Measurements from ENCODE around the gene SEC14L2.

Gene SEC14L2

DNA sequence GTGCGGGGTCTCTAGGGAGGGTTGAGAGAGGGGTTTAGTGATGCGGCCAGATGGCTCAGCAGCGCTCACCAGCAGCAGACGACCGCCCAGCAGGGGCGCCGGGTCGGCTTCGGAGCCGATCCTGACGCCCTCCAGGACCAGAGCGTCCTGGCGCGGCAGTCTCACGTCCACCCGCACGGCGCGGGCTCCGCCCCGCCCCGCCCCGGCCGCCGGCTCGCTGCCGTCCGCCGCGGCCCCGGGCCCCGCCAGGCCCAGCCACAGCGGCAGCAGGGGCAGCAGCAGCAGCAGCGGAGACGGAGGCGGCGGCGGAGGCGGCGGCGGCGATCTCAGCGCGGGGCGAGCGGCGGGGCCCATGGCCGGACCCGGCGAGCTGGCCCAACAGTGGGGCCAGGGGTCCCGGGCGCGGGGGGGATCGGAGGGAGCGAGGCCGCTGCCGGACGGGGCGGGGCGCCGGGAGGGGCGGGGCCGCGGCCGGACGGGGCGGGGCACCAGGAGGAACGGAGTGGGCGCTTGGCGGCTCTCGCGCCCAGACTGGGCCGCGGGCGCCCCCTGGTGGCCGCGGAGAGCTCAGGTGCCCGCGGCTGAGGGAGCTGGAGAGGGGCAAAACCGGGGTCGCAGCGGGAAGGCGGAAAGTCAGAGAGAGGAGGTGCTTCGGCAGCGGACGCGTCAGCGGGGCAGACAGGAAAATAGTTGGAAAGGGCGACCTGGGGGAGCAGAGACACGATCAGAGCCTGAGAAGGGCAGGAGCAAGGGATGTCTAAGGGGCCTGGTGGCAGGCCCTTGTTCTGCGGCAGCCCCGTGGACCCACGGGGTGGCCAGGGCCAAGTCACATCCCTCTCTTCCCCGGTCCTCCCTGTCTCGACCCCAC, 9.6 kb upstream of the SEC14L2 start, which contains the start of gene RNF215 (continued):
- TF ChIP-seq ZNF658 (tag by site-specific recombination; IDR thresholded peaks at IDR 0.05) (no peak), ZNF600 (tag by site-specific recombination; IDR thresholded peaks at IDR 0.05) (peak; percentile 45; the same call in 1 of the 2 replicates), ZNF777 (tag by site-specific recombination; IDR thresholded peaks at IDR 0.05; ENCODE audit: borderline replicate concordance) (no peak), ZSCAN23 (tag by site-specific recombination; IDR thresholded peaks at IDR 0.05) (no peak), HOXA7 (CRISPR knock-in tag; IDR thresholded peaks at IDR 0.05; ENCODE audit: borderline replicate concordance) (no peak), YY1 (tag by site-specific recombination; IDR thresholded peaks at IDR 0.05) (no peak; the same call in 1 of the 2 replicates), ZNF510 (tag by site-specific recombination; IDR thresholded peaks at IDR 0.05; ENCODE audit: insufficient replicate concordance) (no peak), KLF7 (tag by site-specific recombination; IDR thresholded peaks at IDR 0.05; ENCODE audit: borderline replicate concordance) (no peak), ZNF560 (tag by site-specific recombination; IDR thresholded peaks at IDR 0.05; ENCODE audit: borderline replicate concordance) (no peak), SP3 (tag by site-specific recombination; IDR thresholded peaks at IDR 0.05) (peak; percentile 38; the same call in 1 of the 2 replicates), ZSCAN16 (tag by site-specific recombination; IDR thresholded peaks at IDR 0.05) (no peak), OVOL3 (tag by site-specific recombination; IDR thresholded peaks at IDR 0.05) (no peak), KLF9 (tag by site-specific recombination; IDR thresholded peaks at IDR 0.05; ENCODE audit: low read depth) (peak; percentile 52), ZBTB21 (tag by site-specific recombination; IDR thresholded peaks at IDR 0.05) (no peak), ZFP69B (tag by site-specific recombination; IDR thresholded peaks at IDR 0.05) (peak; percentile 24; the same call in 1 of the 2 replicates), ZNF112 (tag by site-specific recombination; IDR thresholded peaks at IDR 0.05) (no peak), ZNF155 (tag by site-specific recombination; IDR thresholded peaks at IDR 0.05) (no peak), ZBTB48 (tag by site-specific recombination; IDR thresholded peaks at IDR 0.05) (peak; percentile 64), ZNF157 (tag by site-specific recombination; IDR thresholded peaks at IDR 0.05) (no peak), ZNF596 (tag by site-specific recombination; IDR thresholded peaks at IDR 0.05) (no peak), PRDM1 (tag by site-specific recombination; IDR thresholded peaks at IDR 0.05) (no peak), ZNF416 (tag by site-specific recombination; IDR thresholded peaks at IDR 0.05) (no peak), ZNF629 (tag by site-specific recombination; IDR thresholded peaks at IDR 0.05) (no peak), ZNF654 (tag by site-specific recombination; IDR thresholded peaks at IDR 0.05; ENCODE audit: low read depth) (peak; percentile 64), SP7 (tag by site-specific recombination; IDR thresholded peaks at IDR 0.05) (peak; percentile 37; the same call in 1 of the 2 replicates), ZNF121 (tag by site-specific recombination; IDR thresholded peaks at IDR 0.05) (no peak), ZNF768 (tag by site-specific recombination; IDR thresholded peaks at IDR 0.05) (no peak), ZNF324 (tag by site-specific recombination; IDR thresholded peaks at IDR 0.05) (no peak), ZNF623 (tag by site-specific recombination; IDR thresholded peaks at IDR 0.05) (no peak), ZNF23 (tag by site-specific recombination; IDR thresholded peaks at IDR 0.05; ENCODE audit: borderline replicate concordance) (no peak)
- TF ChIP-seq, protein P1, sequence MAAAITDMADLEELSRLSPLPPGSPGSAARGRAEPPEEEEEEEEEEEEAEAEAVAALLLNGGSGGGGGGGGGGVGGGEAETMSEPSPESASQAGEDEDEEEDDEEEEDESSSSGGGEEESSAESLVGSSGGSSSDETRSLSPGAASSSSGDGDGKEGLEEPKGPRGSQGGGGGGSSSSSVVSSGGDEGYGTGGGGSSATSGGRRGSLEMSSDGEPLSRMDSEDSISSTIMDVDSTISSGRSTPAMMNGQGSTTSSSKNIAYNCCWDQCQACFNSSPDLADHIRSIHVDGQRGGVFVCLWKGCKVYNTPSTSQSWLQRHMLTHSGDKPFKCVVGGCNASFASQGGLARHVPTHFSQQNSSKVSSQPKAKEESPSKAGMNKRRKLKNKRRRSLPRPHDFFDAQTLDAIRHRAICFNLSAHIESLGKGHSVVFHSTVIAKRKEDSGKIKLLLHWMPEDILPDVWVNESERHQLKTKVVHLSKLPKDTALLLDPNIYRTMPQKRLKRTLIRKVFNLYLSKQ (tag by site-specific recombination; IDR thresholded peaks at IDR 0.05; ENCODE audit: borderline replicate concordance), result no peak
- TF ChIP-seq, protein P2, sequence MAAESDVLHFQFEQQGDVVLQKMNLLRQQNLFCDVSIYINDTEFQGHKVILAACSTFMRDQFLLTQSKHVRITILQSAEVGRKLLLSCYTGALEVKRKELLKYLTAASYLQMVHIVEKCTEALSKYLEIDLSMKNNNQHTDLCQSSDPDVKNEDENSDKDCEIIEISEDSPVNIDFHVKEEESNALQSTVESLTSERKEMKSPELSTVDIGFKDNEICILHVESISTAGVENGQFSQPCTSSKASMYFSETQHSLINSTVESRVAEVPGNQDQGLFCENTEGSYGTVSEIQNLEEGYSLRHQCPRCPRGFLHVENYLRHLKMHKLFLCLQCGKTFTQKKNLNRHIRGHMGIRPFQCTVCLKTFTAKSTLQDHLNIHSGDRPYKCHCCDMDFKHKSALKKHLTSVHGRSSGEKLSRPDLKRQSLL (tag by site-specific recombination; IDR thresholded peaks at IDR 0.05), result peak; percentile 29; the same call in 1 of the 2 replicates
- TF ChIP-seq, protein P3, sequence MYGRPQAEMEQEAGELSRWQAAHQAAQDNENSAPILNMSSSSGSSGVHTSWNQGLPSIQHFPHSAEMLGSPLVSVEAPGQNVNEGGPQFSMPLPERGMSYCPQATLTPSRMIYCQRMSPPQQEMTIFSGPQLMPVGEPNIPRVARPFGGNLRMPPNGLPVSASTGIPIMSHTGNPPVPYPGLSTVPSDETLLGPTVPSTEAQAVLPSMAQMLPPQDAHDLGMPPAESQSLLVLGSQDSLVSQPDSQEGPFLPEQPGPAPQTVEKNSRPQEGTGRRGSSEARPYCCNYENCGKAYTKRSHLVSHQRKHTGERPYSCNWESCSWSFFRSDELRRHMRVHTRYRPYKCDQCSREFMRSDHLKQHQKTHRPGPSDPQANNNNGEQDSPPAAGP (tag by site-specific recombination; IDR thresholded peaks at IDR 0.05), result peak; percentile 60
- TF ChIP-seq, protein P4, sequence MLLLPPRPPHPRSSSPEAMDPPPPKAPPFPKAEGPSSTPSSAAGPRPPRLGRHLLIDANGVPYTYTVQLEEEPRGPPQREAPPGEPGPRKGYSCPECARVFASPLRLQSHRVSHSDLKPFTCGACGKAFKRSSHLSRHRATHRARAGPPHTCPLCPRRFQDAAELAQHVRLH (tag by site-specific recombination; IDR thresholded peaks at IDR 0.05), result no peak
- TF ChIP-seq, protein P5, sequence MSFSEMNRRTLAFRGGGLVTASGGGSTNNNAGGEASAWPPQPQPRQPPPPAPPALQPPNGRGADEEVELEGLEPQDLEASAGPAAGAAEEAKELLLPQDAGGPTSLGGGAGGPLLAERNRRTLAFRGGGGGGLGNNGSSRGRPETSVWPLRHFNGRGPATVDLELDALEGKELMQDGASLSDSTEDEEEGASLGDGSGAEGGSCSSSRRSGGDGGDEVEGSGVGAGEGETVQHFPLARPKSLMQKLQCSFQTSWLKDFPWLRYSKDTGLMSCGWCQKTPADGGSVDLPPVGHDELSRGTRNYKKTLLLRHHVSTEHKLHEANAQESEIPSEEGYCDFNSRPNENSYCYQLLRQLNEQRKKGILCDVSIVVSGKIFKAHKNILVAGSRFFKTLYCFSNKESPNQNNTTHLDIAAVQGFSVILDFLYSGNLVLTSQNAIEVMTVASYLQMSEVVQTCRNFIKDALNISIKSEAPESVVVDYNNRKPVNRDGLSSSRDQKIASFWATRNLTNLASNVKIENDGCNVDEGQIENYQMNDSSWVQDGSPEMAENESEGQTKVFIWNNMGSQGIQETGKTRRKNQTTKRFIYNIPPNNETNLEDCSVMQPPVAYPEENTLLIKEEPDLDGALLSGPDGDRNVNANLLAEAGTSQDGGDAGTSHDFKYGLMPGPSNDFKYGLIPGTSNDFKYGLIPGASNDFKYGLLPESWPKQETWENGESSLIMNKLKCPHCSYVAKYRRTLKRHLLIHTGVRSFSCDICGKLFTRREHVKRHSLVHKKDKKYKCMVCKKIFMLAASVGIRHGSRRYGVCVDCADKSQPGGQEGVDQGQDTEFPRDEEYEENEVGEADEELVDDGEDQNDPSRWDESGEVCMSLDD (tag by site-specific recombination; IDR thresholded peaks at IDR 0.05), result 0 out of 2 replicates have a peak, but pooled peaks have one; percentile 43

Data from HEK293 (cell line).